HFF-Myc (cell line): Measurements from ENCODE around the gene PKD1L1.
"Not testable (repeated sequence)": the region's sequence is repeated elsewhere in the genome, so short reads cannot be mapped to it uniquely, and the experiment has no call there.

ENCODE experiments used
- DNase-seq: peaks from one replicate; pipeline ENCODE4 v3.0.0-alpha.2; 2011; ENCODE audit warnings: low read depth; ENCODE audit errors: extremely low read depth
- H3K4me3 ChIP-seq: replicated peaks from 2 replicates; pipeline ENCODE4 v1.5.1; 2011; ENCODE audit warnings: low read depth, mild to moderate bottlenecking, control low read depth, low read length
- CTCF ChIP-seq: IDR thresholded peaks from 2 replicates; pipeline ENCODE4 v1.5.1; 2012; ENCODE audit warnings: mild to moderate bottlenecking, low read depth, low read length, control low read depth; ENCODE audit errors: missing control alignments

PKD1L1 gene

GRCh38 chr7:47949703-47950102 is 1.4 kb upstream of the PKD1L1 start:
- no peak for TF ChIP-seq CTCF
- no peak for DNase-seq
- H3K4me3 ChIP-seq: no peak overlapping the region

GRCh38 chr7:47947355-47947749 is 914 bp downstream of the PKD1L1 start:
- TF ChIP-seq CTCF: no peak
- DNase-seq: no peak

GRCh38 chr7:47946581-47947354 is 1.5 kb downstream of the PKD1L1 start:
- no peak for TF ChIP-seq CTCF
- no peak overlapping the region for H3K4me3 ChIP-seq
- no peak for DNase-seq

More at GRCh38 chr7:47947355-47947749, 914 bp downstream of the PKD1L1 start:
- no peak overlapping the region for H3K4me3 ChIP-seq

GRCh38 chr7:47945261-47946015 is 2.8 kb downstream of the PKD1L1 start:
- peak; percentile 74 for TF ChIP-seq CTCF
- DNase-seq: no peak

GRCh38 chr7:47944536-47945260 is 3.6 kb downstream of the PKD1L1 start:
- H3K4me3 ChIP-seq: no peak overlapping the region
- no peak for DNase-seq
- TF ChIP-seq CTCF: no peak

More at GRCh38 chr7:47945261-47946015, 2.8 kb downstream of the PKD1L1 start:
- H3K4me3 ChIP-seq: no peak overlapping the region

GRCh38 chr7:47943676-47944474 is 4.4 kb downstream of the PKD1L1 start:
- H3K4me3 ChIP-seq: no peak overlapping the region
- no peak for DNase-seq
- TF ChIP-seq CTCF: no peak

GRCh38 chr7:47942651-47943050 is 5.6 kb downstream of the PKD1L1 start:
- H3K4me3 ChIP-seq, DNase-seq: not testable (repeated sequence)
